NCI-H345 treated with DMSO at 0.1 percent for 48 hours (cell line): ENCODE measurements around the gene C10orf90.

Experiments used
- DNase-seq: peaks from one replicate; lab custom pipeline; 2025; ENCODE audit not compliant: unreplicated experiment; lab: John Stamatoyannopoulos, UW

Gene C10orf90

DNA sequence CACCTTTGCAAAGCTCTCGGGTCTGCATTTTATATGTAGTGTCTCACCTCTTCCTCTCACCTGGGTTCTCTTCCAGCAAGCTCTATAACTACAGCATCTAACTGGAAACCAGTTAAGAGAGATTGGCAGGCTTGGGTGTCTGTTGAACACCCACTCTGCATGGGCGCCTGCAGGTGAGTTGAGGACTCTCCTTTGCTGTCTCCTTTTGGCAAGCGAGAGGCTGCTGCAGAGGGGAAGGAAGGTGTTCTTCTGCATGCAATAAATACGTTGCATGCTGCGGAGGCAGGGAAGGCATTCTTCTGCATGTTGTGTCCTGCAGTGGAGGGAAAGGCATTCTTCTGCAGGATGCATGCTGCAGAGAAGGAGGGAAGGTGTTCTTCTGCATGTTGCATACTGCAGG lies 200.8 kb downstream of the C10orf90 start:
- no peak for DNase-seq

GRCh38 chr10:126468876-126469643 lies 201.4 kb downstream of the C10orf90 start:
- no peak for DNase-seq

DNA sequence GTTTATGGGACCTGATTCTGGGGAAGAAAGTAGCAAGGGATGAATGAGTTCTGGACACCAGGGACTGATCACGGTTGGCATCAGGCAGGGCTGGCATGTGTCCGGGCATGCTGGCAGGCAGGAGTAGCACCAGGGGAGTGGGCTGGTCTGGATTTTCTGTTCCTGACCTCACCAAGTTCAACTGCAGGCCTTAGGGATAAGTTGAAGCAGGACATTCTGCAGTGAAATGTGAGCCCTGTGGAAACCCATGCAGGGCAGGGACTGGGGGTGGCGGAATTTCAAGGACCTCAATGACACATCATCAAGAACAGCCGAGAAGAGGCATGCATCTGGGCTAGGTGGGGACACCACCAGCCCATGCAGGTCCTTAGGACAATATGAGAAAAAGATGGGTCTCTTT lies 202.0 kb downstream of the C10orf90 start:
- no peak for DNase-seq

DNA sequence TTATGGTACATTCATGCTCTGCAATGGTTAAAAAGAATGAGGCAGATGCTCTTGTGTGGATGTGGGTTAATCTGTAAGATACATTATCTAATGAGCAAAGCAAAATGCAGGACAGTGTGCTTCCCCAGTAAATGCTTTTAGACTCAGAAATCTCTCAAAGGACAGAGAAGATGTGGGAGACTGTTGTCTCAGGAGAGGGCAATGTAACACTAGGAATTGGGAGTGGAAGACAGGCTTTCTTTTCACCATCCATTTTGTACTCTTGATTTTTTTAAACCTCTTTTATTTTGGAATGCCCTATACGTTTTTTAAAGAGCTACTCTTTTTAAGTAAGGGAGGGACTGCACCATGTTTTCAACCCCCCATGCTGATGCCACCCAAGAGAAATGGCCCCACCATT lies 204.7 kb downstream of the C10orf90 start:
- DNase-seq = no peak

DNA sequence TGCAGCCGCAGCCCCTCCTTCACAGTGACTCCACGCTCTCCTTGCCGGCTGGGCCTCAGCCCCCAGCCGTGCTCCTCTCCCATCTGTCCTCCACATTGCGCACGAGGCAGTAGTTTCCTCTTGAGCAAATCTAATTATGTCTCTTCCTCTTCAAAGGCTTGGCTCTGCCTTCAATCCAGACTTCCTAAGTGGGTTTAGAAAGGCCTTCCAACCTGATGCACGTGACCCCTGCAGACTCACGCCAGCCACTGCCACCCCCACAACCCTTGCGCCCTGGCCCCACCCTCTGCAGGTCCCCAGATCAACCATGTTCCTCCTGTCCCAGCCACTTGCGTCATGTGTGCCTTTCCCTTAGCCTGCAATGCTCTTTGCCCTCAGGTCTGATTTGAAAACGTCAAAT lies 207.2 kb downstream of the C10orf90 start:
- no peak for DNase-seq

DNA sequence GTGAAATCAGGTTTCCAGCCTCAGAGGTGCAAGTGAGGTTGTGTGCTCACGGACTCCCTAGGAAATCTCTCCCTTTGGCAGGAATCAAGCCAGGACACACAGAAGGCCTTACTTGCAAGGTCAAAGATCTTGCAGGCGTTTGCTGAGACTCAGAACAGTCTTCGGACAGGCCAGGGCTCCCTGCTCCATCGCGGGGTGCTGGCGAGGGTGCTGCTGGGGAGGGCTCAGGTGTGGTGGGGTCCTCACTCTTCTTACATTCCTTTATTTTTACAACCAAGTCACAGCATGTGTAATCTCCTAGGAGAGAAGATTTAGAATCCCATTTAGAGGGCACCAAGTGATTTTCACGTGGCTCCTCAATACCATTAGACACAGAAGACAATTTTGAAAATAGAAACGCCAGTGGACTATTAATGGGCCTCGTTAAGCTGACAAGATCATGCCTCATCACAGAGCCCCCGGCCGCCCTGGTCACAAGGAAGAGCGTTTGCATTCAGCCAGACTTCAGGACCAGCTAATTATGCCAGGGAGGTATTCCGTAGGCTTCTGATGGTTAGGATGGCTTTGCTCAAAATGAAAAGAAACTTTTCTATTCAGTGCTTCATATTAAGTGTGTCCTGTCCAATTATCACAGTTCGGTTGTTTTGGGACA lies 209.1 kb downstream of the C10orf90 start:
- DNase-seq = no peak

DNA sequence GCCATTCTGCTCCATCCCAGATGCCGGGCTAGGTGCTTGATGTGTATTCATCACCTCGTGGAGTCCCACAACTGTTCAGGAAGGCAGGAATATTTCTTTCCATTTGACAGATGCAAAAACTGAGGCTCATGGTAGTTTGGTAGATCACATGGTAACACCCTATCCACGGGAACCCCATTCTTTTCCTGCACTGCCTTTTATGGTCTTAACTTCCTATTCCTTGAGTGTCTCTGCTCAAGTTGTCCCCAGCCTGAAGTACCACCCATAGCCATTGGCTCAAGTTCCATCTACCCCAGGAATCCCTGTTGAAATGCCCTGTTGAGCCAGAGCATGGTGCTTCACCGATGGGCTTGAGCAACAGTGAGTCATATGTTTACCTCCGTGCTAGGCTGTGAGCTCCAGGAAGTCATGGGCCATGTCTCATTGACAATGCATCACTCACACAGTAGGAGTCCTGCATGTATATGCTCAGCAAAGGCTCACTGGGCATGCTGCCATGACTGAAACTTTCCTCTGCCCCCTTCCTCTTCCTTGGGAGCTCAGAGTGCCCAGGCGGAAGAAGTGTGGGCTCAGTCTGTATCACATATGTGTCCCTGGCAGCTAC lies 210.5 kb downstream of the C10orf90 start:
- DNase-seq = peak; percentile 60

- DNase-seq = no peak
Measured at GRCh38 chr10:126459032-126459831, 211.3 kb downstream of the C10orf90 start.

DNA sequence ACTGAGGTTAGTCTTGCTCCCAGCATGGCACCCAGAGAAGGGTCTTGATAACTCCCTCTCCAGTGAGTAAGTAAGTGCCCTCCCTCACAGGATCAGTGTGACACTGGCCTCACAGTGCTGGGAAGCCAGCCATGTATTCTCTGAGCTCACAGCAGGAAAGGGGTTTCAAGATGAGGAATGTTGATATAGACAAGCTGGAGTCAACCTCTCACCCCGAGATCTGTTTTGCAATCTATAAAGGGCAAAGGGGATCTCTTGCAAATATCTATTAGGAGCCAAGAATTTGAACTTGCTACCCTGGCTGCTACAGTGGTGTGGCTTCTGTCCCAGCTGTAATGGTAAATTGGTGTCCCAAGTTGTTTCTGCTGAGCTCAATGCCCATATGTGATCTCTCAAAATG lies 212.0 kb downstream of the C10orf90 start:
- DNase-seq = no peak

DNA sequence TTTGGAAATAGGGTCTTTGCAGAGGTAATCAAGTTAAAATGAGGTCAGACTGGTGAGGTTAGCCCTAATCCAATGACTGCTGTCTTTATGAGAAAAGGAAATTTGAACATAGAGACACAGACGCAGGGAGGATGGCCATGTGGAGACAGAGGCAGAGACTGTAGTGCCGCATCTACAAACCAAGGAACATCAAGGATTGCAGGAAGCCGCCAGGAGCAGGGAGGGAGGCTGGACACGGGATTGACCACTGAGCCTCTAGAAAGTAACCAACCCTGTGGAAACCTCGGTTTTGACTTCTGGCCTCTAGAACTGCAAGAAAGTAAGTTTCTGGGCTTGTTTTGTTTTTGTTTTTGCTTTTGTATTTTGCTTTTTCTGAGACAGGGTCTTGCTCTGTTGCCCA lies 213.9 kb downstream of the C10orf90 start:
- no peak for DNase-seq

DNA sequence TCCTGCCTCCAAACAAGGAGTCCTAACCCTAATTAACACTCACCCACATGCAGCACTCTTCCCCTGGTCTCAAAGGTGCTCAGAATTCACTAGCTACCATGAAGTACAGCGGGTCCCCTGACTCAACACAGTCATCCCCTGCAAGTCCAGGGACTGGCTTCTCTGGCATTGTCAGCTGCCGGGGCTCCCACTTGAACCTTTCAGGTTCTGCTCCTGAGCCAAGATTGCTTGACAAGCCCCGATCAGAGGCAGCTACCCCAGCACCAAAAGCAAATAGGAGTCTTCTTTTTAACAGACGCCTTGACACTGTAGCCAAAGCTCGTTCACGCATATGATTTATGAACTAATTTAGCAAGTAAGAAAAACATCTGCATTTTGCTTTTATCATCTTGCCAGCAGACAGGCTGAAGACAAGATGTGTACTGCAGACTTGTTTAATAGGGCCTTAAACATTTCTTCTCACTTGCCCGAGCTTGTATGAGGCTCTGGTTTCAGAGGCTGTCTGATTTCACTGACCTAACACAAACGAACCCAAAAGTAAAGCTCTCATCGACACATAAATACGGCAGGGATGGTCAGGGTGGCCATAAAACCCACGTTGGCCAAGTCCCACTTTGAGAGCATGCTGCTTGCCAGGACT lies 214.6 kb downstream of the C10orf90 start:
- DNase-seq = no peak

GRCh38 chr10:126455036-126455765 lies 215.3 kb downstream of the C10orf90 start:
- DNase-seq = no peak

DNA sequence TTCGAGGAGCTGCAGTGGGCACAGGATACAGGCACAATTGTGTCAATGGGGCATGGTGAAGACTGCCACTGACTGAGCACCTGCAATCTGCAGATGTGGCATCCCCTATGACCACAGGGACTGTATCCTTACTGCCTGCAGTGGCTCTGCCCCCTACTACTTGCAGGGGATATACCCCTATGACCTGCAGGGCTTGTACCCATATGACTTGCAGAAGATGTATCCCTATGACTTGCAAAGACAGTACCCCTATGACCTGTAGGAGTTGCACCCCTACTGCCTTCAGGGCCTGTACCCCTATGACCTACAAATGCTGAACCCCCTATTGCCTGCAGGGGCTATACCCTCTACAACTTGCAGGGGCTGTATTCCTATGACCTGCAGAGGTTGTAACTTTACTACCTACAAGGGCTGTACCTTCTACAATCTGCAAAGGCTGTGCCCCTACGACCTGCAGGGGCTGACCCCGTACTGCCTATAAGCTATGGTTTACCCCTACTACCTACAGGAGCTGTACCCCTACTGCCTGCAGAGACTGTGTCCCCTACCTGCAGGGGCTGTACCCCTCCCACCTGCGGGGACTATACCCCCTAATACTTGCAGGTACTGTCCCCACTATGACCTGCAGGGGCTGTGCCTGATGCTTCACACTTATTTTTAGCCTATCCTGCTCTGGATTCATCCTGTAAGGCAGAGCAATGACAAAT lies 216.3 kb downstream of the C10orf90 start:
- DNase-seq = no peak

- no peak for DNase-seq
Measured at GRCh38 chr10:126452245-126452644, 218.2 kb downstream of the C10orf90 start.

DNA sequence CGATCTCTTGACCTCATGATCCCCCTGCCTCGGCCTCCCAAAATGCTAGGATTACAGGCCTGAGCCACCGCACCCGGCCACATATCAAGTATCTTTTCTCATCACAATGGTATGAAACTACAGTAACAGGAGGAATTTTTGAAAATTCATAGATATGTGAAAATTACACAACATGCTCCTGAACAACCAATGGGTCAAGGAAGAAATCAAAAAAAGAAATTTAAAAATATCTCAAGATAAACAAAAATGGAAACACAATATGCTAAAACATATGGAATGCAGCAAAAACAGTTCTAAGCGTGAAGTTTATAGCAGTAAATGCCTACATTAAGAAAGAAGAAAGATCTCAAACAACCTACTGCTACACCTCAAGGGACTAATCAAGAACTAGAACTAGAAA lies 222.4 kb downstream of the C10orf90 start:
- DNase-seq = no peak

DNA sequence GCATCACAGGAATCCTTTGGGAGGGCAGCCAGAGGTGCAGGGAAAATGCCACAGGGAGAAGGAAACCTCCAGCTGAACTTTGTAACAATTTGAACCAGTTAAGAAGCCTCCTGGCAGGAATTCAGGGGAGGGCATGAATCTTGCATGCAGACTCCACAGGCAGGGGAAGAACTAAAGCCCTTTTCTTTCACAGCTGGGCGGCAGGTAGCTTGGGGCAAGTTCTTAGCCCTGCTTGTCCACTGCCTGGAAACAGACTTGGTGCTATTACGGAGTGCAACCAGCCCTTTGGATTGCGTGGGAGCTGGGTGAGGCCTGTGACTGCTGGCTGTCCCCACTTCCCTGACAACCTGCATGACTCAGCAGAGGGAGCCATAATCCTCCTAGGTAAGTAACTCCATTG lies 230.6 kb downstream of the C10orf90 start:
- no peak for DNase-seq

GRCh38 chr10:126438407-126438783 lies 232.1 kb downstream of the C10orf90 start:
- no peak for DNase-seq

- DNase-seq = peak; percentile 2
Measured at GRCh38 chr10:126437635-126438406, 232.7 kb downstream of the C10orf90 start.

DNA sequence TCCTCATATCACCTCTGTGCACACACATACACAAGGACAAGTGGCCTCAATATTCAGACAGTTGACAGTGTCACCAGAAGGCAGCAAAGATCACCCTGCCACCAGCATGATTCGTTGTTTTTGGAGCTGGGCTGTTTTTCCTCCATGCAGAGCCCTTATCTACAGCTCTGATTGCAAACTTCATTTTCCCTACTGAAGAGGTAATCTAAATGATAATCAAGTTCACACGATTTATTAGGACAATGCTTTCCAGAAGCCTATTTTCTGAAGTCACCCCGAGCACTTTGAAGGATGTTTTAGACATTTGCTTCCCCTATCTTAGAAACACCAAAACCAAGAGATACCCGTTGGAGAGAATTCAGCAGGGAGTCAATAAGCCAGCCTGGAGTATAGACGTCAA lies 236.3 kb downstream of the C10orf90 start:
- DNase-seq = no peak
